Central memory CD8-positive, alpha-beta T cell (primary cell): ENCODE results near the gene RNF10.
"Not testable (repeated sequence)": the region's sequence is repeated elsewhere in the genome, so short reads cannot be mapped to it uniquely, and the experiment has no call there.

Experiments used
- ATAC-seq: fragments of 150-1000 bp; cut with Tn5 transposase; replicated peaks from 2 replicates; pipeline ENCODE4 v1.10.0; 2022; ENCODE audit warnings: mild to moderate bottlenecking, moderate FRiP score, moderate number of reproducible peaks; ENCODE audit not compliant: poor library complexity, severe bottlenecking; ENCODE audit errors: extremely low read depth
- DNase-seq, 2 donors: peaks; one replicate each; pipeline ENCODE4 v3.0.0; 2021; ENCODE audit warnings: low spot score in 2 of 2
- H3K27ac Mint-ChIP-seq: one replicate; pipeline ENCODE4 v1.8.0; 2022; ENCODE audit warnings: low read depth, mild to moderate bottlenecking, moderate library complexity, mixed read lengths
- H3K27me3 Mint-ChIP-seq: one replicate; pipeline ENCODE4 v1.8.0; 2022; ENCODE audit warnings: mixed read lengths
- H3K36me3 Mint-ChIP-seq: one replicate; pipeline ENCODE4 v1.8.0; 2022; ENCODE audit warnings: mild to moderate bottlenecking, moderate library complexity, mixed read lengths; ENCODE audit not compliant: insufficient read depth
- H3K4me1 Mint-ChIP-seq: one replicate; pipeline ENCODE4 v1.8.0; 2022; ENCODE audit warnings: mixed read lengths
- H3K4me3 Mint-ChIP-seq: one replicate; pipeline ENCODE4 v1.8.0; 2022; ENCODE audit warnings: mild to moderate bottlenecking, moderate library complexity, mixed read lengths
- H3K9me3 Mint-ChIP-seq: one replicate; pipeline ENCODE4 v1.8.0; 2022; ENCODE audit warnings: mixed read lengths

RNF10 gene

GRCh38 chr12:120617193-120617592 lies 83.0 kb downstream of the RNF10 start:
- H3K4me1 Mint-ChIP-seq, DNase-seq, H3K36me3 Mint-ChIP-seq, H3K27ac Mint-ChIP-seq, H3K4me3 Mint-ChIP-seq, ATAC-seq, H3K9me3 Mint-ChIP-seq: not testable (repeated sequence)
- H3K27me3 Mint-ChIP-seq: peaks cover 34% of the 10 kb centered on the region

GRCh38 chr12:120617767-120618166 lies 83.6 kb downstream of the RNF10 start:
- H3K27me3 Mint-ChIP-seq: peaks cover 36% of the 10 kb centered on the region
- not testable (repeated sequence) for H3K36me3 Mint-ChIP-seq, H3K4me3 Mint-ChIP-seq, H3K27ac Mint-ChIP-seq, DNase-seq, H3K9me3 Mint-ChIP-seq, ATAC-seq, H3K4me1 Mint-ChIP-seq

- Mint-ChIP-seq H3K36me3 (peaks cover 2% of the 10 kb centered on the region), H3K4me1 (no peaks in the 10 kb centered on the region), H3K4me3 (no peak overlapping the region), H3K27me3 (peaks cover 48% of the 10 kb centered on the region), H3K9me3 (no peaks in the 10 kb centered on the region), H3K27ac (no peak overlapping the region)
- DNase-seq (no peak), ATAC-seq (no peak)
These were observed 84.9 kb downstream of the RNF10 start for GRCh38 chr12:120618954-120619615.

- ATAC-seq: no peak
- Mint-ChIP-seq H3K27me3 (peaks cover 48% of the 10 kb centered on the region), H3K4me1 (no peaks in the 10 kb centered on the region), H3K36me3 (peaks cover 2% of the 10 kb centered on the region), H3K9me3 (no peaks in the 10 kb centered on the region), H3K4me3 (no peak overlapping the region), H3K27ac (no peak overlapping the region)
- no peak for DNase-seq
These were observed 86.5 kb downstream of the RNF10 start for GRCh38 chr12:120620624-120621023.

GRCh38 chr12:120625557-120626419 lies 91.6 kb downstream of the RNF10 start:
- no peak overlapping the region for H3K4me3 Mint-ChIP-seq
- DNase-seq (no peak), ATAC-seq (peak; percentile 19)
- peaks cover 2% of the 10 kb centered on the region for H3K36me3 Mint-ChIP-seq
- peaks cover 17% of the 10 kb centered on the region for H3K27me3 Mint-ChIP-seq
- no peak overlapping the region for H3K27ac Mint-ChIP-seq
- no peaks in the 10 kb centered on the region for H3K4me1 Mint-ChIP-seq
- no peaks in the 10 kb centered on the region for H3K9me3 Mint-ChIP-seq
